Loucy (cell line): ENCODE results near the gene PKP3.

Source experiments
- H2AFZ ChIP-seq: fragments of 200-600 bp; sonication (generic); 2 replicates; pipeline ENCODE4 v1.6.0; 2016; ENCODE audit warnings: antibody characterized with exemption, mild to moderate bottlenecking, low read length, moderate library complexity
- H3F3A ChIP-seq: fragments of 200-600 bp; 2 replicates; pipeline ENCODE4 v1.6.0; 2016; ENCODE audit warnings: antibody characterized with exemption, low read depth, mild to moderate bottlenecking
- H3K27me3 ChIP-seq: fragments of 200-600 bp; sonication (generic); 2 replicates; pipeline ENCODE4 v1.6.1; 2014; ENCODE audit warnings: low read length, mild to moderate bottlenecking; ENCODE audit not compliant: insufficient read depth, poor library complexity, severe bottlenecking
- H3K36me3 ChIP-seq: fragments of 200-600 bp; sonication (generic); 2 replicates; pipeline ENCODE4 v1.6.1; 2016; ENCODE audit warnings: low read length; ENCODE audit not compliant: insufficient read depth
- H3K4me1 ChIP-seq: fragments of 200-600 bp; sonication (generic); 2 replicates; pipeline ENCODE4 v1.5.1; 2014; ENCODE audit warnings: low read length, mild to moderate bottlenecking; ENCODE audit not compliant: insufficient read depth, poor library complexity, severe bottlenecking
- H3K4me2 ChIP-seq: fragments of 200-600 bp; sonication (generic); 2 replicates; pipeline ENCODE4 v1.6.0; 2014; ENCODE audit warnings: antibody characterized with exemption, low read length, low read depth, mild to moderate bottlenecking; ENCODE audit not compliant: poor library complexity, severe bottlenecking
- H3K4me3 ChIP-seq: fragments of 200-600 bp; sonication (generic); 2 replicates; pipeline ENCODE4 v1.5.1; 2014; ENCODE audit warnings: low read length, mild to moderate bottlenecking, mixed read lengths; ENCODE audit not compliant: poor library complexity, severe bottlenecking
- H3K79me2 ChIP-seq: fragments of 200-600 bp; sonication (generic); 2 replicates; pipeline ENCODE4 v1.6.1; 2014; ENCODE audit warnings: low read length; ENCODE audit not compliant: insufficient read depth
- H3K9ac ChIP-seq: fragments of 200-600 bp; sonication (generic); 2 replicates; pipeline ENCODE4 v1.6.0; 2014; ENCODE audit warnings: mild to moderate bottlenecking, low read depth, low read length, moderate library complexity; ENCODE audit not compliant: poor library complexity, severe bottlenecking
- H3K9me2 ChIP-seq: fragments of 200-600 bp; sonication (generic); replicated peaks from 2 replicates; pipeline ENCODE4 v1.6.1; 2016; ENCODE audit warnings: low read depth, low read length, mixed read lengths
- H3K9me3 ChIP-seq: fragments of 200-600 bp; sonication (generic); 2 replicates; pipeline ENCODE4 v1.6.1; 2014; ENCODE audit warnings: mild to moderate bottlenecking, antibody characterized with exemption, low read length, low read depth; ENCODE audit not compliant: insufficient read depth
- H4K20me1 ChIP-seq: fragments of 200-600 bp; sonication (generic); 2 replicates; pipeline ENCODE4 v1.6.0; 2014; ENCODE audit warnings: antibody characterized with exemption, low read length, mild to moderate bottlenecking; ENCODE audit not compliant: insufficient read depth, poor library complexity, severe bottlenecking
- CTCF ChIP-seq: fragments of 200-600 bp; sonication (generic); conservative IDR thresholded peaks from 2 replicates; pipeline ENCODE4 v1.5.1; 2014; ENCODE audit warnings: mild to moderate bottlenecking, antibody characterized with exemption, low read length
- EZH2phosphoT487 ChIP-seq: fragments of 200-600 bp; IDR thresholded peaks from 2 replicates; pipeline ENCODE4 v1.6.1; 2018; ENCODE audit warnings: antibody characterized with exemption, mild to moderate bottlenecking, moderate library complexity, borderline replicate concordance

PKP3 gene

DNA sequence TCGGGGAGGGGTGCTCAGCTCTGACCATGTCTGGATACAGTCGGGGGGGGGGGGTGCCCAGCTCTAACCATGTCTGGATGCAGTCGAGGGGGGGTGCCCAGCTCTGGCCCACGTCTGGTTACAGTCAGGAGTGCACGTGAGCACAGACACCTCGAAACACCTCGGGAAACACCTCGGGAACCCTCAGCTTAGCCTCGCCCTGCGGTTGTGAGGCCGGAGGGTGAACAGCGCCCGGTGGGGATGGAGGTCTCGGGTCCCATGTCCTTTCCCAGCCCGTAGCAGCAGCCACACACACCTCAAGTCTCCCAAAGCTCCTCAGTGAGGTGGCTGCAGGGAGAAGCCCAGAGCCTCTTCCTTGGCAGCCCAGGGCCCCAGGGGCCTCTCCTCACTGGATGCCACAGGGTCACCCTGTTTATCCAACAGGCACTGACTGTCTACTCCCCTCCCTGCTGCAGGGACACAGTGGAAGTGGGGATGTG, 18.7 kb downstream of the PKP3 start:
- Histone ChIP-seq H3K4me1 (peaks cover 55% of the 10 kb centered on the region), H3K4me2 (peak overlapping the region; percentile 92), H3F3A (no peaks in the 10 kb centered on the region; the same call in 1 of the 2 replicates), H3K9ac (peak overlapping the region; percentile 96), H3K9me2 (no peaks in the 10 kb centered on the region), H3K36me3 (no peaks in the 10 kb centered on the region), H3K79me2 (peaks cover 22% of the 10 kb centered on the region), H3K4me3 (peak overlapping the region; percentile 96), H4K20me1 (peaks cover 9% of the 10 kb centered on the region), H3K9me3 (no peaks in the 10 kb centered on the region), H3K27me3 (no peaks in the 10 kb centered on the region), H2AFZ (no peak overlapping the region)
- TF ChIP-seq EZH2phosphoT487 (no peak), CTCF (no peak)

DNA sequence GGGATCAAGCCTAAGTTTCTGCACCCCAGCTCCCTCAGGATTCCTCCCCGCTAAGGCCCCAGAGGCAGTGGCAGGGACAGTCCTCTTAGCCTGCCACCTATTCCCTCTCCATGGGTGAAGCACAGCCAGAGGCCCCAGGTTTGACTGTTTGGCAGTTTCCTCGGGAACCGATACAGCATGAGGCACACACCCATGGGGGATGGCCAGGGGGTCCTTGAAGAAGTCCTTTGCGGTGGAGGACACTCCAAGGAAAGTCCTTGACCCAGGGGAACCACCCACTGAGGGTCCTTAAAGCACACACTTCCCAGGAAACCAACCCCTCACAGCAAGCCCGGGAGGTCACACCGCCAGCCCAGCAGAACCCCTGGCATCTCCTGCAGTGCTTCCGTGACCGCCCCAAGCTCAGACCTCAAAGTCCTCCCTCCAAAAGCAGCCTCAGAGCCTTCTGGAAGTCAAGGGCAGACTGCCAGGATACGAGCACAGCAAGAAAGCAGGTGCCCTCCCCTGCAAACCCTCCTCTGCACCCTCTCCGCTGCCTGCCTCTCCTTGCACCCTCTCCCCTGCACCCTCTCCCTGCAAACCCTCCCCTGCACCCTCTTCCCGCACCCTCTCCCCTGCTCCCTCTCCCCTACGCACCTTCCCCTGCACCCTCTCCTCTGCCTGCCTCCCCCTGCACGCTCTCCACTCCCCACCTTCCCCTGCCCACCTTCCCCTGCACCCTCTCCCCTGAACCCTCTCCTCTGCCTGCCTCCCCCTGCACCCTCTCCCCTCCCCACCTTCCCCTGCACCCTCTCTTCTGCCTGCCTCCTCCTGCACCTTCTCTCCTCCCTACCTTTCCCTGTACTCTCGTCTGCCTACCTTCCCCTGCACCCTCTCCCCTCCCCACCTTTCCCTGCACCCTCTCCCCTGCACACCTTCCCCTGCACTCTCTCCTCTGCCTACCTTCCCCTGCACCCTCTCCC, 19.4 kb downstream of the PKP3 start:
- H3K4me3 ChIP-seq, result peak overlapping the region; percentile 96
- TF ChIP-seq CTCF (no peak), EZH2phosphoT487 (no peak)

GRCh38 chr11:414318-414857, 20.4 kb downstream of the PKP3 start:
- H3F3A ChIP-seq, result no peaks in the 10 kb centered on the region; the same call in 1 of the 2 replicates
- H2AFZ ChIP-seq, result no peak overlapping the region
- peak overlapping the region; percentile 96 for H3K9ac ChIP-seq
- peaks cover 22% of the 10 kb centered on the region for H3K79me2 ChIP-seq
- peak overlapping the region; percentile 92 for H3K4me2 ChIP-seq
- H4K20me1 ChIP-seq, result peaks cover 9% of the 10 kb centered on the region
- H3K9me3 ChIP-seq, result no peaks in the 10 kb centered on the region
- peak overlapping the region; percentile 96 for H3K4me3 ChIP-seq
- no peaks in the 10 kb centered on the region for H3K27me3 ChIP-seq
- no peaks in the 10 kb centered on the region for H3K36me3 ChIP-seq
- peaks cover 37% of the 10 kb centered on the region for H3K4me1 ChIP-seq
- TF ChIP-seq CTCF, result no peak
- no peak for TF ChIP-seq EZH2phosphoT487
- no peaks in the 10 kb centered on the region for H3K9me2 ChIP-seq

More for the DNA sequence above, 19.4 kb downstream of the PKP3 start:
- Histone ChIP-seq H3K36me3 (no peaks in the 10 kb centered on the region), H3K9ac (peak overlapping the region; percentile 96), H3K27me3 (no peaks in the 10 kb centered on the region), H3K9me3 (no peaks in the 10 kb centered on the region), H4K20me1 (peaks cover 9% of the 10 kb centered on the region), H3K4me1 (peaks cover 47% of the 10 kb centered on the region), H3K9me2 (no peaks in the 10 kb centered on the region), H3F3A (no peaks in the 10 kb centered on the region; the same call in 1 of the 2 replicates), H2AFZ (no peak overlapping the region), H3K79me2 (peaks cover 22% of the 10 kb centered on the region), H3K4me2 (peak overlapping the region; percentile 92)
